ENCODE measurements around the gene BCAS3.

DNA sequence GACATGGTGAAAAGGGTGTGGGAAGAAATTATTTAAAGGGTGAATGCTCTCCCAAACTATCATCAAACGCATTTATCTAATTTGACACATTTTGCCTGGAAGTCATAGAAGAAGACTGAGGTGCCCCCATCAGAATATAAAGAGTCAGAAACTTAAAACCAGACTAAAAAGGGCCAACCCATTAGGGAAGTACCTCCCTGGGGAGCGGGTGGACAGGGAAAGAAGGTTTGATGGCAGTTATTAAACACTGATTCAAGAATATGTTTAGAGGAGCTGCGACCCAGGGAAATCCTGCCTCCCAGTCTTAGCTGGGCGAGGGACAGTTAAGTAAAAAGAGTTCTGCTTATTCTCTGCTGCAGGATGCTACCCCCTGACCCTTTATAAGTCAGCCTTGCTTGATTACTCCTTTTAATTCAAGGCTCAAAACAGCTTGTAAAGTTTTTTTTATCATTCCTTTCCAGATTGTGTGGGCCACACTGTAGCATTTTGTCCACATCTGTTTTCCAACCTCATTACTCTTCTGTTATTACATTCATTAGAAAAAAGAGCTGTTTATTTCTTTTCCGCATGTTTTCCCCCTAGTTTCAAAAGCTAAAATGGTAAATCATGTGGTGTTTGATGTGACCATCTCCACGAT is 583.5 kb downstream of the BCAS3 start:
- TF ChIP-seq EGR1 (IDR thresholded peaks at IDR 0.05) = no peak
- TF ChIP-seq EP300 (IDR thresholded peaks at IDR 0.05; ENCODE audit: borderline replicate concordance) = no peak
- TF ChIP-seq, protein P1, sequence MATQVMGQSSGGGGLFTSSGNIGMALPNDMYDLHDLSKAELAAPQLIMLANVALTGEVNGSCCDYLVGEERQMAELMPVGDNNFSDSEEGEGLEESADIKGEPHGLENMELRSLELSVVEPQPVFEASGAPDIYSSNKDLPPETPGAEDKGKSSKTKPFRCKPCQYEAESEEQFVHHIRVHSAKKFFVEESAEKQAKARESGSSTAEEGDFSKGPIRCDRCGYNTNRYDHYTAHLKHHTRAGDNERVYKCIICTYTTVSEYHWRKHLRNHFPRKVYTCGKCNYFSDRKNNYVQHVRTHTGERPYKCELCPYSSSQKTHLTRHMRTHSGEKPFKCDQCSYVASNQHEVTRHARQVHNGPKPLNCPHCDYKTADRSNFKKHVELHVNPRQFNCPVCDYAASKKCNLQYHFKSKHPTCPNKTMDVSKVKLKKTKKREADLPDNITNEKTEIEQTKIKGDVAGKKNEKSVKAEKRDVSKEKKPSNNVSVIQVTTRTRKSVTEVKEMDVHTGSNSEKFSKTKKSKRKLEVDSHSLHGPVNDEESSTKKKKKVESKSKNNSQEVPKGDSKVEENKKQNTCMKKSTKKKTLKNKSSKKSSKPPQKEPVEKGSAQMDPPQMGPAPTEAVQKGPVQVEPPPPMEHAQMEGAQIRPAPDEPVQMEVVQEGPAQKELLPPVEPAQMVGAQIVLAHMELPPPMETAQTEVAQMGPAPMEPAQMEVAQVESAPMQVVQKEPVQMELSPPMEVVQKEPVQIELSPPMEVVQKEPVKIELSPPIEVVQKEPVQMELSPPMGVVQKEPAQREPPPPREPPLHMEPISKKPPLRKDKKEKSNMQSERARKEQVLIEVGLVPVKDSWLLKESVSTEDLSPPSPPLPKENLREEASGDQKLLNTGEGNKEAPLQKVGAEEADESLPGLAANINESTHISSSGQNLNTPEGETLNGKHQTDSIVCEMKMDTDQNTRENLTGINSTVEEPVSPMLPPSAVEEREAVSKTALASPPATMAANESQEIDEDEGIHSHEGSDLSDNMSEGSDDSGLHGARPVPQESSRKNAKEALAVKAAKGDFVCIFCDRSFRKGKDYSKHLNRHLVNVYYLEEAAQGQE (IDR thresholded peaks at IDR 0.05; ENCODE audit: low read depth) = no peak
- no peak for TF ChIP-seq YY1 (IDR thresholded peaks at IDR 0.05; ENCODE audit: low read depth)

All from Ishikawa (cell line).